ENCODE data around the gene TMEM59L.

TMEM59L gene

GRCh38 chr19:18660939-18661670 is 48.4 kb downstream of the TMEM59L start:
- TF ChIP-seq CTCF (conservative IDR thresholded peaks at IDR 0.05; ENCODE audit: low read depth, low read length), result no peak
- H3K4me3 ChIP-seq (ENCODE audit: low read depth, low read length), result no peak overlapping the region
- no peak for DNase-seq (ENCODE audit: low read depth)

- H3K4me3 ChIP-seq (ENCODE audit: low read depth, low read length), result no peak overlapping the region
- TF ChIP-seq CTCF (conservative IDR thresholded peaks at IDR 0.05; ENCODE audit: low read depth, low read length), result no peak
- DNase-seq (ENCODE audit: low read depth), result no peak
Measured at GRCh38 chr19:18662972-18663732, 50.5 kb downstream of the TMEM59L start.

DNA sequence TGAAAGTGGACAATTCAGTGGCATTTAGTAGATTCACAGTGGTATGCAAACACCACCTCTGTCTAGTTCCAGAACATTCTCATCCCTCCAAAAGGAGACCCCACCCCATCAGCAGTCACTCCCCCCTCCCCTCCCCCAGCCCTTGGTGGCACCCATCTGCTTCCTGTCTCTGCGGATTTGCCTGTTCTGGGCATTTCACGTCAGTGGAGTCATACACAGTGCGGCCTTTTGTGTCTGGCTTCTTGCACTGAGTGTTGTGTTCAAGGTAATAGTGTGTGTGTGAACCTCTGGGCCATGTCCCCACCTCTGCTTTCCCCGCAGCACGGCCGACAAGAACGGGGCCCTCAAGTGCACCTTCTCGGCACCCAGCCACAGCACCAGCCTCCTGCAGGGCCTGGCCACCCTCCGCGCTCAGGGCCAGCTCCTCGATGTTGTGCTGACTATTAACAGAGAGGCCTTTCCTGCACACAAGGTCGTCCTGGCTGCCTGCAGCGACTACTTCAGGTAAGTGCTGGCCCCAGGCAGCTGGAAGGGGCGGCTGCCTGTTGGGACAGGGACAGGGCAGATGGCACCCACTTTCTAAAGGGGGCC is 51.4 kb downstream of the TMEM59L start:
- TF ChIP-seq CTCF (conservative IDR thresholded peaks at IDR 0.05; ENCODE audit: low read depth, low read length), result no peak
- H3K4me3 ChIP-seq (ENCODE audit: low read depth, low read length), result no peak overlapping the region
- no peak for DNase-seq (ENCODE audit: low read depth)

DNA sequence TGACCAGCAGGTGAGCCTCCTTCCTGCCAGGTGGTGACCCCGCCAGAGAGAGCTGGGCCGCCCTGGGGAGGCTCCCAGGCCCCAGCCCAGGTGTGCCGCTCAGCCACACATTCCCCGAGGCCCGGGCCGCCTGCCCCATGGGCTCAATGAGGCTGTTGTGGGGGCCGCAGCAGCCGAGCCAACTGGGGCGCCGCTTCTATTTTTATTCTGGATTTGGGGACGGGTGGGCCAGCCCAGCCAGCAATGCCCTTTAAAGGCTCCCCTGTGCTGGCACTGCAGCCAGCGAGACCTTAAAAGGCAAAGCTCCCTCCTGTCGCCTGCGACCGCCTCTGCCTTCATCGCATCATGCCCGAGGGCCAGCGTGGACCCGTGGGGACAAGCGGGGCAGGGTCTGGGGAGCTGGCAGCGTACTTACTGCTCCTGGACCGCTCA is 53.1 kb downstream of the TMEM59L start:
- no peak overlapping the region for H3K4me3 ChIP-seq (ENCODE audit: low read depth, low read length)
- no peak for DNase-seq (ENCODE audit: low read depth)
- TF ChIP-seq CTCF (conservative IDR thresholded peaks at IDR 0.05; ENCODE audit: low read depth, low read length), result no peak

DNA sequence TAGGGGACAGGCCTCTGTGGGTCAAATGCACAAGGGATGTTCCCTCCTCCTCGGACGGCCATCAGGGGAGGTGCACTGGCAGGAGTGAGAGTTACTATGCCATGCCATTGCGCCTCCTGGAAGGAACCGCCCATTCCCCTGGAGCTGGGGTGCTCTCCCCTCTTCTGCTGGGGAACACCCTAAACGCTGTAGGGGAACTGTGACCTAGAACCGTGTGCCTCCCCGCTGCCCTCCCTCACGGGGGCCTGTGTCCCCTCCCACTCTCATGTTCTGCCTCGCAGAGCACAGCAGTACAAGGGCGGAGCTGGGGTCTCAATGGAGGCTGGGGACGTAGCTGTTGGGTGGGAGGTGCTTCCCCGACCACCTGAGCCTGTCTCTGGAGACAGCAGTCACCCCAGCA is 53.6 kb downstream of the TMEM59L start:
- no peak overlapping the region for H3K4me3 ChIP-seq (ENCODE audit: low read depth, low read length)
- DNase-seq (ENCODE audit: low read depth), result no peak
- TF ChIP-seq CTCF (conservative IDR thresholded peaks at IDR 0.05; ENCODE audit: low read depth, low read length), result no peak

- no peak for DNase-seq (ENCODE audit: low read depth)
- TF ChIP-seq CTCF (conservative IDR thresholded peaks at IDR 0.05; ENCODE audit: low read depth, low read length), result no peak
- no peak overlapping the region for H3K4me3 ChIP-seq (ENCODE audit: low read depth, low read length)
Measured at GRCh38 chr19:18666784-18667183, 54.1 kb downstream of the TMEM59L start.
